H9 (cell line): Measurements from ENCODE around the gene ATF4. TPM values are rescaled to one million over a fixed set of nuclear protein-coding genes. Genes with fewer than 3 reads are reported as not detected.

ENCODE experiments used
- DNase-seq: peaks from one replicate; pipeline ENCODE4 v3.0.0-alpha.2; 2017
- H2AFZ ChIP-seq: one replicate; pipeline ENCODE4 v1.6.1; 2013; ENCODE audit warnings: mild to moderate bottlenecking, low read length, control low read depth, moderate library complexity
- H2AK5ac ChIP-seq: 2 replicates; pipeline ENCODE4 v1.6.1; 2013; ENCODE audit warnings: low read length, control low read depth, mixed read lengths; ENCODE audit not compliant: insufficient read length
- H2BK120ac ChIP-seq: one replicate; pipeline ENCODE4 v1.6.1; 2013; ENCODE audit warnings: low read depth, mild to moderate bottlenecking, low read length, control low read depth, inconsistent platforms; ENCODE audit not compliant: poor library complexity, severe bottlenecking
- H2BK12ac ChIP-seq: 2 replicates; pipeline ENCODE4 v1.6.1; 2013; ENCODE audit warnings: low read length, control low read depth, mixed read lengths, low read depth; ENCODE audit not compliant: insufficient read length
- H2BK15ac ChIP-seq: 2 replicates; pipeline ENCODE4 v1.6.1; 2013; ENCODE audit warnings: low read depth, low read length, control low read depth
- H2BK20ac ChIP-seq: one replicate; pipeline ENCODE4 v1.6.1; 2013; ENCODE audit warnings: low read depth, mild to moderate bottlenecking, low read length, control low read depth, inconsistent platforms; ENCODE audit not compliant: poor library complexity, severe bottlenecking
- H2BK5ac ChIP-seq: 2 replicates; pipeline ENCODE4 v1.6.1; 2013; ENCODE audit warnings: low read length, control low read depth, mixed read lengths; ENCODE audit not compliant: insufficient read length
- H3K14ac ChIP-seq: 2 replicates; pipeline ENCODE4 v1.6.1; 2013; ENCODE audit warnings: low read length, control low read depth; ENCODE audit not compliant: insufficient read depth
- H3K18ac ChIP-seq: 2 replicates; pipeline ENCODE4 v1.6.1; 2013; ENCODE audit warnings: low read depth, mild to moderate bottlenecking, mixed read lengths, low read length, control low read depth; ENCODE audit not compliant: insufficient read length
- H3K23ac ChIP-seq: 2 replicates; pipeline ENCODE4 v1.6.1; 2013; ENCODE audit warnings: low read length, control low read depth, mixed read lengths, low read depth; ENCODE audit not compliant: insufficient read length
- H3K23me2 ChIP-seq: 2 replicates; pipeline ENCODE4 v1.6.1; 2013; ENCODE audit warnings: low read depth, mild to moderate bottlenecking, mixed read lengths, low read length, control low read depth; ENCODE audit not compliant: insufficient read length, poor library complexity, severe bottlenecking
- H3K27ac ChIP-seq: 2 replicates; pipeline ENCODE4 v1.5.1; 2013; ENCODE audit warnings: low read length, control low read depth, mixed read lengths, low read depth; ENCODE audit not compliant: insufficient read length
- H3K27me3 ChIP-seq: 2 replicates; pipeline ENCODE4 v1.6.1; 2013; ENCODE audit warnings: low read length, control low read depth, inconsistent platforms; ENCODE audit not compliant: insufficient read depth
- H3K4ac ChIP-seq: 2 replicates; pipeline ENCODE4 v1.6.1; 2013; ENCODE audit warnings: low read depth, mild to moderate bottlenecking, control low read depth, inconsistent platforms, low read length, moderate library complexity
- H3K4me1 ChIP-seq: 2 replicates; pipeline ENCODE4 v1.6.1; 2013; ENCODE audit warnings: low read length, control low read depth, inconsistent platforms; ENCODE audit not compliant: insufficient read depth
- H3K4me2 ChIP-seq: 2 replicates; pipeline ENCODE4 v1.6.1; 2013; ENCODE audit warnings: low read length, control low read depth, mixed read lengths; ENCODE audit not compliant: insufficient read length, insufficient read depth
- H3K56ac ChIP-seq: 2 replicates; pipeline ENCODE4 v1.6.1; 2013; ENCODE audit warnings: low read depth, mild to moderate bottlenecking, mixed read lengths, low read length, control low read depth; ENCODE audit not compliant: insufficient read length
- H3K79me1 ChIP-seq: 2 replicates; pipeline ENCODE4 v1.6.1; 2013; ENCODE audit warnings: low read depth, mild to moderate bottlenecking, moderate library complexity, low read length, control low read depth, inconsistent platforms; ENCODE audit not compliant: insufficient read depth, poor library complexity, severe bottlenecking
- H3K79me2 ChIP-seq: 2 replicates; pipeline ENCODE4 v1.6.1; 2013; ENCODE audit warnings: low read length, control low read depth, inconsistent platforms; ENCODE audit not compliant: insufficient read depth
- H3K9ac ChIP-seq: 2 replicates; pipeline ENCODE4 v1.6.1; 2013; ENCODE audit warnings: low read length, control low read depth, mixed read lengths; ENCODE audit not compliant: insufficient read length; ENCODE audit errors: extremely low read depth
- H3K9me3 ChIP-seq: one replicate; pipeline ENCODE4 v1.6.1; 2013; ENCODE audit warnings: low read depth, low read length, inconsistent platforms; ENCODE audit not compliant: control insufficient read depth
- H3T11ph ChIP-seq: one replicate; pipeline ENCODE4 v1.6.1; 2013; ENCODE audit warnings: mild to moderate bottlenecking, low read length, control low read depth, inconsistent platforms
- H4K20me1 ChIP-seq: one replicate; pipeline ENCODE4 v1.6.1; 2013; ENCODE audit not compliant: control insufficient read depth, insufficient read length, insufficient read depth
- H4K5ac ChIP-seq: 2 replicates; pipeline ENCODE4 v1.6.1; 2013; ENCODE audit warnings: low read depth, mild to moderate bottlenecking, mixed read lengths, low read length, control low read depth; ENCODE audit not compliant: insufficient read length
- H4K8ac ChIP-seq: replicated peaks from 2 replicates; pipeline ENCODE4 v1.6.1; 2013; ENCODE audit warnings: low read length, control low read depth, mixed read lengths, low read depth; ENCODE audit not compliant: insufficient read length
- H4K91ac ChIP-seq: 2 replicates; pipeline ENCODE4 v1.6.1; 2013; ENCODE audit warnings: low read depth, mild to moderate bottlenecking, moderate library complexity, mixed read lengths, low read length, control low read depth; ENCODE audit not compliant: insufficient read length
- H3K27ac Mint-ChIP-seq, 3 experiments: 2 replicates in 2 of 3; 3 replicates in 1 of 3; pipeline ENCODE4 v1.8.0; 2020 to 2021; ENCODE audit warnings: mixed read lengths in 3 of 3, mild to moderate bottlenecking in 1 of 3, moderate library complexity in 1 of 3
- H3K27me3 Mint-ChIP-seq: 2 replicates; pipeline ENCODE4 v1.8.0; 2021; ENCODE audit warnings: low read depth, mild to moderate bottlenecking, moderate library complexity, mixed read lengths
- H3K36me3 Mint-ChIP-seq, 3 experiments: 2 replicates in 2 of 3; 3 replicates in 1 of 3; pipeline ENCODE4 v1.8.0; 2020 to 2021; ENCODE audit warnings: low read depth in 3 of 3, mixed read lengths in 3 of 3; ENCODE audit not compliant: insufficient read depth in 1 of 3
- H3K4me1 Mint-ChIP-seq, 2 experiments: 2 replicates each; pipeline ENCODE4 v1.8.0; 2020; ENCODE audit warnings: mixed read lengths in 2 of 2
- H3K4me3 Mint-ChIP-seq, 2 experiments: 2 replicates in 1 of 2; 3 replicates in 1 of 2; pipeline ENCODE4 v1.8.0; 2020 to 2021; ENCODE audit warnings: mild to moderate bottlenecking in 2 of 2, mixed read lengths in 2 of 2, moderate library complexity in 1 of 2
- H3K9me3 Mint-ChIP-seq, 2 experiments: 2 replicates in 1 of 2; 3 replicates in 1 of 2; pipeline ENCODE4 v1.8.0; 2020; ENCODE audit warnings: mild to moderate bottlenecking in 2 of 2, mixed read lengths in 2 of 2, moderate library complexity in 1 of 2
- CTCF ChIP-seq: fragments of 200-600 bp; sonication (generic); conservative IDR thresholded peaks from 3 replicates; pipeline ENCODE4 v1.8.0; 2021; ENCODE audit warnings: antibody characterized with exemption, mild to moderate bottlenecking
- WGBS: extraction: QIAGEN DNeasy Blood & Tissue Kit; methylation state at CpG from one replicate; pipeline ENCODE4 v1.1.7; 2013; ENCODE audit warnings: missing lambda C conversion rate, low lambda C conversion rate, mixed read lengths; ENCODE audit not compliant: insufficient read length; ENCODE audit errors: extremely low coverage; 5-methylcytosine and 5-hydroxymethylcytosine counted together
- total RNA-seq: library from RNA; stranded (reverse); gene quantifications from 2 replicates; pipeline ENCODE4 v1.2.1, GENCODE V29; 2021

The ATF4 gene
- total RNA-seq, 1 experiment from 2014 or later: 455 TPM

GRCh38 chr22:39488563-39489083, 31.7 kb upstream of the ATF4 start:
- H4K91ac ChIP-seq: no peak overlapping the region
- no peak overlapping the region for H3K18ac ChIP-seq
- H3K36me3 Mint-ChIP-seq: peaks cover 0 to 6% (median 4%) of the 10 kb centered on the region in 3 experiments; a peak in 3 of 7 replicates
- H3K4ac ChIP-seq: no peak overlapping the region
- no peaks in the 10 kb centered on the region for H3K79me2 ChIP-seq
- H3K23me2 ChIP-seq: no peaks in the 10 kb centered on the region
- H3K56ac ChIP-seq: no peak overlapping the region
- H2BK12ac ChIP-seq: no peak overlapping the region
- no peak overlapping the region for H3K4me2 ChIP-seq
- no peak overlapping the region for H2BK20ac ChIP-seq
- no peak overlapping the region for H3T11ph ChIP-seq
- H2BK15ac ChIP-seq: no peak overlapping the region
- H2BK120ac ChIP-seq: no peak overlapping the region
- H3K27ac Mint-ChIP-seq: no peak overlapping the region
- H2BK5ac ChIP-seq: no peak overlapping the region
- no peak for TF ChIP-seq CTCF
- H3K14ac ChIP-seq: no peak overlapping the region
- H3K9ac ChIP-seq: no peak overlapping the region
- H3K4me3 Mint-ChIP-seq: no peak overlapping the region
- H3K9me3 Mint-ChIP-seq: peaks cover 0 to 3% of the 10 kb centered on the region in 2 experiments; a peak in 1 of 5 replicates
- H3K4me1 ChIP-seq: no peaks in the 10 kb centered on the region
- no peak overlapping the region for H2AFZ ChIP-seq
- no peak overlapping the region for H4K5ac ChIP-seq
- WGBS: no CpG with 5 or more reads among the region's 39 CpGs
- no peaks in the 10 kb centered on the region for H3K79me1 ChIP-seq
- H3K4me1 Mint-ChIP-seq: peaks cover 6 to 15% of the 10 kb centered on the region in 2 experiments
- H3K27ac ChIP-seq: no peak overlapping the region
- no peak for DNase-seq
- H3K23ac ChIP-seq: no peak overlapping the region
- H3K27me3 ChIP-seq: no peaks in the 10 kb centered on the region
- H3K27me3 Mint-ChIP-seq: peaks cover 36% of the 10 kb centered on the region
- H3K9me3 ChIP-seq: no peaks in the 10 kb centered on the region
- no peak overlapping the region for H2AK5ac ChIP-seq
- H4K8ac ChIP-seq: no peak overlapping the region
- no peaks in the 10 kb centered on the region for H4K20me1 ChIP-seq
